ENCODE results near the gene ELAVL3.

Gene ELAVL3

DNA sequence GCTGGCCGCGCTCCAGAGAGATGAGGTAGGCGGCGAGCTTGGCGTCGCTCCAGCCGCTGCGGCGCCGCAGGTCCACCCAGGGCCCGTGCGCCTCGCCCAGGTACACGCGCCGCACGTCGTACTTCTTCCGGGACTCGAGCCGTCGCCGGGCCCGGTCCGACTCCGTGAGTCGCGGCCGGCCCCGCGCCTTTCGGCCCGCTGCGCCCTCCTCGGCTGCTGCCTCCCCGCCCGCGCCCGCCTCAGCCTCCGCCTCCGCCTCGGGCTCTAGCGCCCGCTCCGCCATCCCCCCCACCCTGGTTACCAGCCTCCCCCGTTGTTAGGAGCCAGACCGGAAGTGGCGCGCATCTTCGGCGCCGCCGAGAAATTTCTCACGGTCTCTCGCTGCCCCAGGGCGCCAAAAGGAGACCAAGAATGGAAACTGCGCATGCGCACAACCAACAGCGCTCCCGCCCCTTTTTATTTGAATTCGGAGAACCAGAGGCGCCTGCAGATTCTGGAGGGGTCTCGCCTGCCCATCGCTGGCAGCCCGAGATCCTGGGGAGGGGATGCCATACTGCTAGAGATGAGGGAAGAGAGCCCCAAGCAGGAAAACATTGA is 24.8 kb upstream of the ELAVL3 start, which contains the start of gene ZNF653:
TSS of gene ZNF653 (minus strand) at position 336 of the 597 bp plus-strand sequence. CDS start at position 283, 53 bp downstream.
- no peak for FAIRE-seq
- peak; percentile 96 for DNase-seq (ENCODE audit: insufficient read length, low spot score)
- no peak for TF ChIP-seq SPI1 (IDR thresholded peaks at IDR 0.05; ENCODE audit: low read depth, low read length)
- no peak for TF ChIP-seq PAX5 (IDR thresholded peaks at IDR 0.05; ENCODE audit: insufficient read depth, low read length, severe bottlenecking)
- TF ChIP-seq TAF1 (IDR thresholded peaks at IDR 0.05; ENCODE audit: low read depth, low read length) = no peak; the same call in 1 of the 2 replicates
- 0 out of 2 replicates have a peak, but pooled peaks have one; percentile 30 for TF ChIP-seq POU2F2 (IDR thresholded peaks at IDR 0.05; ENCODE audit: low read depth, low read length)
- peak; percentile 54; the same call in 1 of the 2 replicates for TF ChIP-seq POLR2A (IDR thresholded peaks at IDR 0.05; ENCODE audit: low read depth, low read length)

DNA sequence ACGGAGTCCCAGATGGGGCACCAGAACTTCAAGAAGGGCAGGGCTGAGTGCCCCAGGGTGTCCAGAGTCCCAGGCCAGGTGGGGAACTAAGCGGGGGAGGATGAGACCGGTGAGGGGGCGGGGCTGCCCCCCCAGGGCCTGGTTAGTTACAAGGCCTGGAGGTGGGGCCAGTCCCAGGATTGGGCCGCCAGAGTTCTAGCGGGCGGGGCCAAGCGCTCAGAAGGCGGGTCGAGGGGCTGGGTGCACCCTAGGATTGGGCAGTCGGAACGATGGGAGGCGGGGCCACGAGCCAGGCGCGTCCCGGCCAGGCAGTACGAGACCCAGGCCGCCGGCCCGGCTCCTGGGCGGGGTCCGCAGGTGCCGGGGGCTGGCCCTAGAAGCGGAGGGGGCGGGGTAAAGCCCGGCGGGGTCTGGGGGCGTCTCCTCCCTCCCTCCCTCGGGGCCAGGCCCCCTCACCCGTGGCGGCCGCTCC is 24.2 kb upstream of the ELAVL3 start:
- peak; percentile 99 for DNase-seq (ENCODE audit: insufficient read length, low spot score)
- TF ChIP-seq PAX5 (IDR thresholded peaks at IDR 0.05; ENCODE audit: insufficient read depth, low read length, severe bottlenecking) (no peak), POLR2AphosphoS5 (IDR thresholded peaks at IDR 0.05; ENCODE audit: low read depth, low read length) (no peak), POU2F2 (IDR thresholded peaks at IDR 0.05; ENCODE audit: low read depth, low read length) (no peak), SPI1 (IDR thresholded peaks at IDR 0.05; ENCODE audit: low read depth, low read length) (no peak), TAF1 (IDR thresholded peaks at IDR 0.05; ENCODE audit: low read depth, low read length) (no peak), POLR2A (IDR thresholded peaks at IDR 0.05; ENCODE audit: low read depth, low read length) (no peak)
- peak; percentile 98 for FAIRE-seq

DNA sequence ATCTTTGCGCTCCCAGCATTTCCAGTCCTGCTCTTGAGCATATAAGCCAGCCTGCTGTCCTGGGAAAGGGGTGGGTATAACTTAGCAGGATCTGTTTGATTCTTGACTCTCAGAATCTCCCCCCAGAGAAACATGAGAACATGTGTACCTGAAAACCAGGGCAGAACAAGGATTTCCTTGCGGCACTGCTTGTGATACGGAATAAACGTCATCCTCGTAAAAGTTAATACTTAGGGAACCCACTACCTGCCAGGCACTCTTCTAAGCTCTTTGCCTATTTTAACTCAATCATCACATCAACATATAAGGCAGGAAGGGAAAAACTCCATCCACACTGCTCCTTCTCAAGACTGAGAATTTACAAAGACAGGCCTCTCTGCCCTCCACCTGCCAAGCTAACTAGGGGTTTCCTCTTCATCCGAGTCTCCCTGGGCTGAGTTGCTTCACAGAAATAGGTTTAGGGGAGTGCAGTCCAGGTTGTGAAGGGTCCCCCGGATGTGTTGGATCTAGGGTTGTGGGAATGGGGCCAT is 23.7 kb upstream of the ELAVL3 start:
- DNase-seq (ENCODE audit: insufficient read length, low spot score) = no peak
- TF ChIP-seq POLR2A (IDR thresholded peaks at IDR 0.05; ENCODE audit: low read depth, low read length) (no peak), POU2F2 (IDR thresholded peaks at IDR 0.05; ENCODE audit: low read depth, low read length) (no peak), TAF1 (IDR thresholded peaks at IDR 0.05; ENCODE audit: low read depth, low read length) (no peak), PAX5 (IDR thresholded peaks at IDR 0.05; ENCODE audit: insufficient read depth, low read length, severe bottlenecking) (no peak), SPI1 (IDR thresholded peaks at IDR 0.05; ENCODE audit: low read depth, low read length) (no peak), POLR2AphosphoS5 (IDR thresholded peaks at IDR 0.05; ENCODE audit: low read depth, low read length) (no peak)
- no peak for FAIRE-seq

GRCh38 chr19:11499890-11500420 is 19.1 kb upstream of the ELAVL3 start:
- FAIRE-seq (no peak), DNase-seq (ENCODE audit: insufficient read length, low spot score) (no peak)
- TF ChIP-seq TAF1 (IDR thresholded peaks at IDR 0.05; ENCODE audit: low read depth, low read length) = no peak
- no peak for TF ChIP-seq POU2F2 (IDR thresholded peaks at IDR 0.05; ENCODE audit: low read depth, low read length)
- no peak for TF ChIP-seq PAX5 (IDR thresholded peaks at IDR 0.05; ENCODE audit: insufficient read depth, low read length, severe bottlenecking)
- TF ChIP-seq POLR2AphosphoS5 (IDR thresholded peaks at IDR 0.05; ENCODE audit: low read depth, low read length) = no peak
- no peak for TF ChIP-seq POLR2A (IDR thresholded peaks at IDR 0.05; ENCODE audit: low read depth, low read length)
- TF ChIP-seq SPI1 (IDR thresholded peaks at IDR 0.05; ENCODE audit: low read depth, low read length) = no peak

DNA sequence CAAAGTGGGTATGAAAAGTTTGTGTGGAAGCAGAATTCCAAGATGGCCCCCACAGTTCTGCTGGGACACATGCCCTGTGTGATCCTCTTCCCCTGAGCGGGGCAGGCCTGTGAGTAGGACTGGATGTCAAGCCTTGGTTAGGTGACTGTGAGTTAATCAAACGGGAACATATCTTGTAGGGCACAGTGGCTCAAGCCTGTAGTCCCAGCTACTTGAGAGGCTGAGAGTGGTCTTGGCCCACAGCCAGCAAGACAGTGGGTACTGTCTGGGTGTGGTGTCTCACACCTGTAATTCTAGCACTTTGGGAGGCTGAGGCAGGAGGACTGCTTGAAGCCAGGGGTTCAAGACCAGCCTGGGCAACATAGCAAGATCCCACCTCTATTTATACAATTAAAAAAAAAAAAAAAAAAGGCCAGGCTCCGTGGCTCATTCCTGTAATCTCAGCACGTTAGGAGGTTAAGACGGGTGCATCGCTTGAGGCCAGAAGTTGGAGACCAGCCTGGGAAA is 18.4 kb upstream of the ELAVL3 start:
- DNase-seq (ENCODE audit: insufficient read length, low spot score) (no peak), FAIRE-seq (no peak)
- no peak for TF ChIP-seq TAF1 (IDR thresholded peaks at IDR 0.05; ENCODE audit: low read depth, low read length)
- no peak for TF ChIP-seq POLR2AphosphoS5 (IDR thresholded peaks at IDR 0.05; ENCODE audit: low read depth, low read length)
- no peak for TF ChIP-seq POLR2A (IDR thresholded peaks at IDR 0.05; ENCODE audit: low read depth, low read length)
- TF ChIP-seq SPI1 (IDR thresholded peaks at IDR 0.05; ENCODE audit: low read depth, low read length) = no peak
- no peak for TF ChIP-seq POU2F2 (IDR thresholded peaks at IDR 0.05; ENCODE audit: low read depth, low read length)
- no peak for TF ChIP-seq PAX5 (IDR thresholded peaks at IDR 0.05; ENCODE audit: insufficient read depth, low read length, severe bottlenecking)

GRCh38 chr19:11496391-11497163 is 15.7 kb upstream of the ELAVL3 start:
- FAIRE-seq (peak; percentile 47), DNase-seq (ENCODE audit: insufficient read length, low spot score) (peak; percentile 76)
- TF ChIP-seq SPI1 (IDR thresholded peaks at IDR 0.05; ENCODE audit: low read depth, low read length) = no peak
- no peak for TF ChIP-seq POLR2A (IDR thresholded peaks at IDR 0.05; ENCODE audit: low read depth, low read length)
- no peak for TF ChIP-seq POU2F2 (IDR thresholded peaks at IDR 0.05; ENCODE audit: low read depth, low read length)
- no peak for TF ChIP-seq PAX5 (IDR thresholded peaks at IDR 0.05; ENCODE audit: insufficient read depth, low read length, severe bottlenecking)
- no peak for TF ChIP-seq TAF1 (IDR thresholded peaks at IDR 0.05; ENCODE audit: low read depth, low read length)
- no peak for TF ChIP-seq POLR2AphosphoS5 (IDR thresholded peaks at IDR 0.05; ENCODE audit: low read depth, low read length)

DNA sequence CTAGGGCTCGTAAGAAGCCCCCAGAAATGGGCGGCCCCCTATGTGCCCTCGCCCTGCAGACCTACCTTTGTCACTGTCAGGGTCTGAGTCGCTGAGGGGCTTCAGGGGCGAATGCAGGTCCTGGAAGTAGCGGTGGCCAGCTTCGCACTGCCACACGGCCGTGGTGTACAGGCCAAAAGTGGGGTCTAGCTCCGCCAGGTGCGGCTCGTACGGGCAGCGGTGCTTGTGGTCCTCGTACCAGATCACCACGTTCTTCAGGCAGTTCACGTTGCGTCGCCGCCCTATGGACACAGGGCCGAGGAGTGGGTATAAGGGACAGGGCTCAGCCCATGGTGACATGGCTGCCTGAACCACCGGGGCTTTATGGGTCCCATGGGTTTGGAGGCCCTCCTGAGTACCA is 15.0 kb upstream of the ELAVL3 start:
- TF ChIP-seq PAX5 (IDR thresholded peaks at IDR 0.05; ENCODE audit: insufficient read depth, low read length, severe bottlenecking) (no peak), TAF1 (IDR thresholded peaks at IDR 0.05; ENCODE audit: low read depth, low read length) (no peak), SPI1 (IDR thresholded peaks at IDR 0.05; ENCODE audit: low read depth, low read length) (no peak), POLR2AphosphoS5 (IDR thresholded peaks at IDR 0.05; ENCODE audit: low read depth, low read length) (no peak), POU2F2 (IDR thresholded peaks at IDR 0.05; ENCODE audit: low read depth, low read length) (no peak), POLR2A (IDR thresholded peaks at IDR 0.05; ENCODE audit: low read depth, low read length) (no peak)
- FAIRE-seq = no peak
- no peak for DNase-seq (ENCODE audit: insufficient read length, low spot score)

GRCh38 chr19:11495481-11495880 is 14.6 kb upstream of the ELAVL3 start:
- DNase-seq (ENCODE audit: insufficient read length, low spot score) (no peak), FAIRE-seq (no peak)
- TF ChIP-seq POU2F2 (IDR thresholded peaks at IDR 0.05; ENCODE audit: low read depth, low read length) (no peak), POLR2A (IDR thresholded peaks at IDR 0.05; ENCODE audit: low read depth, low read length) (no peak), POLR2AphosphoS5 (IDR thresholded peaks at IDR 0.05; ENCODE audit: low read depth, low read length) (no peak), PAX5 (IDR thresholded peaks at IDR 0.05; ENCODE audit: insufficient read depth, low read length, severe bottlenecking) (no peak), TAF1 (IDR thresholded peaks at IDR 0.05; ENCODE audit: low read depth, low read length) (no peak), SPI1 (IDR thresholded peaks at IDR 0.05; ENCODE audit: low read depth, low read length) (no peak)

All from GM12891 (cell line).